ENCODE results near the gene PCBP3. TPM values are rescaled to one million over a fixed set of nuclear protein-coding genes. Genes with fewer than 3 reads are reported as not detected.

The PCBP3 gene
- total and polyA plus RNA-seq, 2 of the 13 experiments (the other 11 are each of a cell fraction or from before 2014, with no cell fraction given), result not detected

- in situ Hi-C loops (cut with HindIII; ENCODE audit: extremely low pct_ligation_motif_present, low pct_unique_long_range_greater_than_20kb), result no loop called here
- H3K27ac ChIP-seq (ENCODE audit: extremely low read length, insufficient read depth, low read length), result no peak overlapping the region
- TF ChIP-seq ZBTB10 (CRISPR knock-in tag; IDR thresholded peaks at IDR 0.05; ENCODE audit: borderline replicate concordance) (no peak), KLF12 (CRISPR knock-in tag; IDR thresholded peaks at IDR 0.05; ENCODE audit: borderline replicate concordance) (no peak), CENPT (CRISPR knock-in tag; IDR thresholded peaks at IDR 0.05; ENCODE audit: low read depth) (no peak), ESRRA (CRISPR knock-in tag; IDR thresholded peaks at IDR 0.05; ENCODE audit: low read depth) (no peak), THAP8 (CRISPR knock-in tag; IDR thresholded peaks at IDR 0.05; ENCODE audit: borderline replicate concordance) (no peak), PRDM15 (CRISPR knock-in tag; IDR thresholded peaks at IDR 0.05) (no peak), PHB2 (IDR thresholded peaks at IDR 0.05; ENCODE audit: partially characterized antibody) (no peak), AKNA (CRISPR knock-in tag; IDR thresholded peaks at IDR 0.05; ENCODE audit: borderline replicate concordance) (no peak), MTF2 (CRISPR knock-in tag; IDR thresholded peaks at IDR 0.05; ENCODE audit: borderline replicate concordance) (no peak), ZFP37 (CRISPR knock-in tag; IDR thresholded peaks at IDR 0.05; ENCODE audit: borderline replicate concordance) (no peak)
Observed at GRCh38 chr21:45945868-45946210, 302.3 kb downstream of the PCBP3 start.

More at GRCh38 chr21:45945868-45946210, 302.3 kb downstream of the PCBP3 start:
- ChIA-PET POLR2A (no interaction called here), CTCF (ENCODE audit: low intra/inter-chr PET ratio, low total read pairs) (no interaction called here)
- Histone ChIP-seq H3K9me3 (ENCODE audit: low read length) (no peaks in the 10 kb centered on the region), H3K79me2 (ENCODE audit: insufficient read depth, low read length) (no peaks in the 10 kb centered on the region), H3K36me3 (replicated peaks in 1 of 2; ENCODE audit: control insufficient read depth in 1 of 2, insufficient read depth in 2 of 2, low read length in 2 of 2) (no peaks in the 10 kb centered on the region), H3K9ac (ENCODE audit: insufficient read depth, low read depth, low read length) (no peak overlapping the region), H3K4me1 (ENCODE audit: insufficient read depth, low read length) (no peaks in the 10 kb centered on the region), H2AFZ (ENCODE audit: low read length) (no peak overlapping the region), H3K4me2 (ENCODE audit: low read depth, low read length) (no peak overlapping the region), H4K20me1 (ENCODE audit: insufficient read depth, low read length) (no peaks in the 10 kb centered on the region), H3K4me3 (replicated peaks in 1 of 3; ENCODE audit: insufficient read depth in 1 of 3, low read depth in 2 of 3, low read length in 3 of 3) (no peak overlapping the region), H3K27me3 (ENCODE audit: control insufficient read depth in 1 of 2, insufficient read depth in 2 of 2, low read length in 2 of 2) (peaks cover 7 to 64% of the 10 kb centered on the region in 2 experiments; a peak in 3 of 5 replicates)
- FAIRE-seq, result no peak
- DNase-seq (ENCODE audit: low spot score), result no peak
- WGBS (ENCODE audit: low lambda C conversion rate), result 4% methylated on average over 5 of the region's 12 CpGs
- no peak for ATAC-seq
- BruUV-seq (replicated peaks), result no TSS peak
- intact Hi-C loops (cut with micrococcal nuclease; ENCODE audit: unreplicated experiment), result no loop called here

Data from HepG2 (cell line).